PFSK-1 (cell line): ENCODE measurements around the gene KDM6B.

Source experiments
- FOXP2 ChIP-seq: optimal IDR thresholded peaks from 2 replicates; pipeline ENCODE3; 2011; ENCODE audit warnings: borderline replicate concordance, control low read depth, inconsistent platforms; ENCODE audit not compliant: insufficient read depth; ENCODE audit errors: extremely low read length, extremely low read depth
- POLR2AphosphoS5 ChIP-seq: IDR thresholded peaks from 2 replicates; pipeline ENCODE4 v1.6.1; 2012; ENCODE audit warnings: low read depth, mild to moderate bottlenecking, control low read depth, low read length, moderate library complexity
- SIN3A ChIP-seq: IDR thresholded peaks from 2 replicates; pipeline ENCODE4 v1.6.1; 2012; ENCODE audit warnings: mild to moderate bottlenecking, low read length, moderate library complexity, borderline replicate concordance; ENCODE audit not compliant: insufficient read depth
- TAF1 ChIP-seq: IDR thresholded peaks from 2 replicates; pipeline ENCODE4 v1.6.1; 2012; ENCODE audit warnings: low read length, control low read depth, borderline replicate concordance; ENCODE audit not compliant: insufficient read depth
- TF ChIP-seq, protein P1 (sequence below), 2 experiments: IDR thresholded peaks; 2 replicates each; pipeline versions ENCODE4 v1.6.1 to v1.8.0; 2011 to 2012; ENCODE audit warnings: low read depth in 2 of 2, low read length in 2 of 2, control low read depth in 1 of 2, inconsistent platforms in 1 of 2, mild to moderate bottlenecking in 1 of 2, moderate library complexity in 1 of 2; ENCODE audit not compliant: insufficient read depth in 1 of 2

KDM6B gene

DNA sequence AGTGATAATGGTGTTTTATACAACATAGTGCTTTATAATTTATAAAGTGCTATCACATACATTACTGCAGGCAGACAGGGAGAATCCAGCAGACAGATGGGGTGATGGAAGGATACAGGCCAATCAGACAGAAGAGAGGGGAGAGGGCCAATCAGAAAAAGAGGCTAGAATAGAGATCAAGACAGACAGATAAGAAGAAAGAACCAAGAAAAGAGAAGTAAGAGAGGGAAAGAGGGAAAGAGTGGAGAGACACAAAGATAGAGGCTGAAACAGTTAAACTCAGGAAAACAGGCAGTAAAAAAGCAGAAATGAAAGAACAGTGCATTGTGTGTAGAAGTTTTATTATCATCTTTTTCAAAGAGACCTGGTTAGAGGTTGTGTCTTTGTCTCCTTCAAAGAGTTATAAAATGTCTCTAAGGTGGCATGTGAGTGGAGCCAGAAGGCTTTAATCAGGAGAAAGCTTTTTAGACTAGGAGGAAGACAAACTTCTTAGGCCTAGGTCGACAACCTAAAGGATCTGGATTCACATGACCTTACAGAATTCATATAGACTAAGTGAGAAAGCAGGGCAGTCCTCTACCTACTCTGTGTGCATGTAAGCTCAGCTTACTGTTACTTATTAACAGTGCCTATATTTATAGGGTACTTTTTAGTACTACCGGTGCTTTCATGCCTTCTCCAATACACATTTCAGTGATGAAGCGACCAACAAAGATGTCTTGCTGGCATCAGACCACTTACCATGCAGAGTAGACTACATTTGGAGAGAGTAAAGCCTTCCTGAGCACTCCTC is 46.3 kb downstream of the KDM6B start:
- TF ChIP-seq TAF1, result no peak
- TF ChIP-seq, protein P1, sequence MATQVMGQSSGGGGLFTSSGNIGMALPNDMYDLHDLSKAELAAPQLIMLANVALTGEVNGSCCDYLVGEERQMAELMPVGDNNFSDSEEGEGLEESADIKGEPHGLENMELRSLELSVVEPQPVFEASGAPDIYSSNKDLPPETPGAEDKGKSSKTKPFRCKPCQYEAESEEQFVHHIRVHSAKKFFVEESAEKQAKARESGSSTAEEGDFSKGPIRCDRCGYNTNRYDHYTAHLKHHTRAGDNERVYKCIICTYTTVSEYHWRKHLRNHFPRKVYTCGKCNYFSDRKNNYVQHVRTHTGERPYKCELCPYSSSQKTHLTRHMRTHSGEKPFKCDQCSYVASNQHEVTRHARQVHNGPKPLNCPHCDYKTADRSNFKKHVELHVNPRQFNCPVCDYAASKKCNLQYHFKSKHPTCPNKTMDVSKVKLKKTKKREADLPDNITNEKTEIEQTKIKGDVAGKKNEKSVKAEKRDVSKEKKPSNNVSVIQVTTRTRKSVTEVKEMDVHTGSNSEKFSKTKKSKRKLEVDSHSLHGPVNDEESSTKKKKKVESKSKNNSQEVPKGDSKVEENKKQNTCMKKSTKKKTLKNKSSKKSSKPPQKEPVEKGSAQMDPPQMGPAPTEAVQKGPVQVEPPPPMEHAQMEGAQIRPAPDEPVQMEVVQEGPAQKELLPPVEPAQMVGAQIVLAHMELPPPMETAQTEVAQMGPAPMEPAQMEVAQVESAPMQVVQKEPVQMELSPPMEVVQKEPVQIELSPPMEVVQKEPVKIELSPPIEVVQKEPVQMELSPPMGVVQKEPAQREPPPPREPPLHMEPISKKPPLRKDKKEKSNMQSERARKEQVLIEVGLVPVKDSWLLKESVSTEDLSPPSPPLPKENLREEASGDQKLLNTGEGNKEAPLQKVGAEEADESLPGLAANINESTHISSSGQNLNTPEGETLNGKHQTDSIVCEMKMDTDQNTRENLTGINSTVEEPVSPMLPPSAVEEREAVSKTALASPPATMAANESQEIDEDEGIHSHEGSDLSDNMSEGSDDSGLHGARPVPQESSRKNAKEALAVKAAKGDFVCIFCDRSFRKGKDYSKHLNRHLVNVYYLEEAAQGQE (IDR thresholded peaks at IDR 0.05; ENCODE audit: insufficient read depth in 1 of 2, low read depth in 2 of 2, low read length in 2 of 2), result no peak
- no peak for TF ChIP-seq FOXP2
- TF ChIP-seq POLR2AphosphoS5, result no peak
- TF ChIP-seq SIN3A, result no peak

DNA sequence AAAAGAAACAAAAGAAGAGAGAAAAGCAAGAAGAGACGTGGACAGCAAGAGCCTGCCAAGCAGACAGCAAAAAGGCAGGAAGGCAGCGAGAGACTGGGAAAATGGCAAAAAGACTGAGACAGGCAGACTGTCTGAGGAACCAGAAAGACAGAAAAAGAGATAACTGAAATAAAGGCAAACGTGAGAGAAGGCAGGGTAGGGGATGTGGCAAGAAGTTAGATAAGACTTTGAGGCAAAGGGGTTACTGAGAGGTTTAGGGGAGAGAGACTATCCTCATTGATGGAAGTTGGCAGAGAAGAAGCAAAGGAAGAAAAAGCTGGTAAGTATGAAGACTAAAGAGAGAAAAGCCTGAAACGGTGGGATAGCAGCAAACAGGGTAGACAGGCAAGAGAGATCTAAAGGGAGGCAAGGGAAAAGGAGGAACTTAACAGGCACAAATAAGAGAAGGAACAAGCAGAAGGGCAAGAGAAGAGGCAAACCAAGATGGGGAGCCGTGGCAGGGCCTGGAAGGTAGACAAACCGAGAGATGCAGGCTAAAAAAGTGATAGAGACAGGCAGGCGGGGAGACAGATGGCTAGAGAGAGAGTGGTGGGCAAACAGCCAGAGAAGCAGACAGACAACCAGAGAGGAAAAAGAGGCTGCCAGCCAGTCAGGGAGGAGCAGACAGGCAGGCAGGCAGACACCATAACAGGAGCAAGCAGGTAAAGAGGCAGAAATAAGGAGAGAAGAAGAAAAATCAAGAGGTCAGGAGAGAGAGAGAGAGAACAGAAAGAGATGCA is 47.4 kb downstream of the KDM6B start:
- TF ChIP-seq TAF1 (no peak), POLR2AphosphoS5 (no peak), FOXP2 (no peak), SIN3A (no peak)
- TF ChIP-seq, protein P1 (IDR thresholded peaks at IDR 0.05; ENCODE audit: insufficient read depth in 1 of 2, low read depth in 2 of 2, low read length in 2 of 2), result no peak

DNA sequence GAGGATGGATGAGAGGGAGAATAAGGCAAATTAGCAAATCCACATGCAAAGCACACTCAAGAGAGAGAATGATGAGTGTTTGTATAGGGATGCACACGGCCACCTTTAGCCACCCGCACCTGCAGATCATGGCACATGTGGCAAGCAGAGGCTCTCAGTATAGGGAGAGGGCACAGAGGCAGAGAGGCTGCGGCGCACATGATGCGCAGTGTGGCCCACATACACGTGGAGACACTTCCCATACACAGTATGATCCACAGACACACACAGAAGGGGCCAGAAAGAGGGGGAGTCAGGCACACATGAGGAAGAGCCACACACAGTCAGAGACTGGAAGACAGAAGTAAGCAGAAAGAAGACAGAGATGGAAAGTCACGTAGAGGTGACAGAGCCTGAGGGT is 48.1 kb downstream of the KDM6B start:
- TF ChIP-seq, protein P1 (IDR thresholded peaks at IDR 0.05; ENCODE audit: insufficient read depth in 1 of 2, low read depth in 2 of 2, low read length in 2 of 2), result no peak
- TF ChIP-seq FOXP2, result no peak
- no peak for TF ChIP-seq TAF1
- TF ChIP-seq SIN3A, result no peak
- TF ChIP-seq POLR2AphosphoS5, result no peak

DNA sequence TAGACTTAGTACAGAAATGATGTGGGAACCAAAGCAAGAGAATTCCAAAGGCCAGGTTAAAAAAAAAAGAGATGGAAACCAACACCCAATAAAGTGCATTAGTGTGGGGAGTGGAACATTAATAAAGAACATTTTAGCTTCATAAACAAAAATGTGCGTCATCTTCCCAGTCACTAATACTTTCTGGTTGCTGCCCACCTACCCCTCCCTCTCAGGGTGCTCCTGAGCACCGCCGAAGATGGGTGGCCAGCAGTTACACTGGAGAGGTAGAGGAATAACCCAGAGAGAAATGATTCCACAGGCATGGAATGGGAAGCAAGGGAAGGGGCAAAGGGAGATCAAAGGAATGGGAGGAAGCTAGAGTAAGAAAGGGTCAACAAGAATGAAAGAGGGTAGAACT is 48.6 kb downstream of the KDM6B start:
- TF ChIP-seq TAF1 (no peak), FOXP2 (no peak), SIN3A (no peak), POLR2AphosphoS5 (no peak)
- TF ChIP-seq, protein P1 (IDR thresholded peaks at IDR 0.05; ENCODE audit: insufficient read depth in 1 of 2, low read depth in 2 of 2, low read length in 2 of 2), result no peak
